HepG2 (cell line): ENCODE results near the gene CAMSAP1.

Source experiments
- TF ChIP-seq, protein P1 (sequence below): sonication (generic); formaldehyde crosslinking; IDR thresholded peaks from 2 replicates; pipeline ENCODE4 v1.4.0; 2020; ENCODE audit warnings: missing genetic modification reagents
- TF ChIP-seq, protein P2 (sequence below): sonication (generic); formaldehyde crosslinking; IDR thresholded peaks from 2 replicates; pipeline ENCODE4 v1.5.0; 2020; ENCODE audit warnings: mild to moderate bottlenecking, missing genetic modification reagents, moderate library complexity
- TF ChIP-seq, protein P3 (sequence below), 2 experiments: sonication (generic) in 1 of 2; formaldehyde crosslinking in 1 of 2; IDR thresholded peaks; 2 replicates each; pipeline versions ENCODE4 v1.4.0 to v1.6.1; 2018 to 2020; ENCODE audit warnings: missing genetic modification reagents in 2 of 2, borderline replicate concordance in 1 of 2, low read depth in 1 of 2, mild to moderate bottlenecking in 1 of 2, missing biosample characterization in 1 of 2
- TF ChIP-seq, protein P4 (sequence below): fragments of 450-650 bp; IDR thresholded peaks from 2 replicates; pipeline ENCODE4 v1.6.1; 2017; ENCODE audit warnings: mild to moderate bottlenecking

DNA sequence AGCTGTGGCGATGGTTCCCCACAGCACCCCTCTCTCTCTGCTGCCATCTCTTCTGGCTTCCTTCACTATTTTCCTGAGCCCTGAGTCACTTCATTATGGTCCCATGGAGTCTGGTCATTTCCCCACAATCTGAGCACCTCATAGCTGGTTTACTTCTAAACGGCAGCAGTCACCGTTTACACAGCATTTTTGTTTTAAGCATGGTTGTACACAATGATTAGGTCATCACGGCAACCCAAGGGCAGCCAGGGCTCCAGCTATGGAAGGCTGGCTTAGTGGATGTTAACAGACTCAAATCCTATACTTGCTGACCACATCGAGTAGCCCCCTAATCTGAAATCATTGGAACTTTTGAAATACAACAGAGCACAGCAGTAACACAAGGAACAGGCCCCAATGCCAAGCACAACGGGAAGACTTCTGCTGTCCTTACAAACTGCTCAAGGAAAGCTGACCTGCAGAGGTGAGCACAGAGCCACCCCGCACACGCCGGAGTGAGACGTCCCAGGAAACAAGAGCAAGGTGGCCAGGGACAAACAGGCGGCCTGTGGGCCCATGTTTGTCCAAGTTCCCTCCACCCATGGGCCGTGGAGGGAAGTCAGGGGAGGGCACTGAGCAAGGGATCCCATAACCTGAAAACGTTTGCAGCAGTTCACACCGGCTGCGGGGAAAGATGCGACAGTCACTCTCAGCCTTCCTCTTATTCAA, 22.9 kb downstream of the CAMSAP1 start:
- TF ChIP-seq, protein P1, sequence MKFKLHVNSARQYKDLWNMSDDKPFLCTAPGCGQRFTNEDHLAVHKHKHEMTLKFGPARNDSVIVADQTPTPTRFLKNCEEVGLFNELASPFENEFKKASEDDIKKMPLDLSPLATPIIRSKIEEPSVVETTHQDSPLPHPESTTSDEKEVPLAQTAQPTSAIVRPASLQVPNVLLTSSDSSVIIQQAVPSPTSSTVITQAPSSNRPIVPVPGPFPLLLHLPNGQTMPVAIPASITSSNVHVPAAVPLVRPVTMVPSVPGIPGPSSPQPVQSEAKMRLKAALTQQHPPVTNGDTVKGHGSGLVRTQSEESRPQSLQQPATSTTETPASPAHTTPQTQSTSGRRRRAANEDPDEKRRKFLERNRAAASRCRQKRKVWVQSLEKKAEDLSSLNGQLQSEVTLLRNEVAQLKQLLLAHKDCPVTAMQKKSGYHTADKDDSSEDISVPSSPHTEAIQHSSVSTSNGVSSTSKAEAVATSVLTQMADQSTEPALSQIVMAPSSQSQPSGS (CRISPR knock-in tag) = no peak
- TF ChIP-seq, protein P2, sequence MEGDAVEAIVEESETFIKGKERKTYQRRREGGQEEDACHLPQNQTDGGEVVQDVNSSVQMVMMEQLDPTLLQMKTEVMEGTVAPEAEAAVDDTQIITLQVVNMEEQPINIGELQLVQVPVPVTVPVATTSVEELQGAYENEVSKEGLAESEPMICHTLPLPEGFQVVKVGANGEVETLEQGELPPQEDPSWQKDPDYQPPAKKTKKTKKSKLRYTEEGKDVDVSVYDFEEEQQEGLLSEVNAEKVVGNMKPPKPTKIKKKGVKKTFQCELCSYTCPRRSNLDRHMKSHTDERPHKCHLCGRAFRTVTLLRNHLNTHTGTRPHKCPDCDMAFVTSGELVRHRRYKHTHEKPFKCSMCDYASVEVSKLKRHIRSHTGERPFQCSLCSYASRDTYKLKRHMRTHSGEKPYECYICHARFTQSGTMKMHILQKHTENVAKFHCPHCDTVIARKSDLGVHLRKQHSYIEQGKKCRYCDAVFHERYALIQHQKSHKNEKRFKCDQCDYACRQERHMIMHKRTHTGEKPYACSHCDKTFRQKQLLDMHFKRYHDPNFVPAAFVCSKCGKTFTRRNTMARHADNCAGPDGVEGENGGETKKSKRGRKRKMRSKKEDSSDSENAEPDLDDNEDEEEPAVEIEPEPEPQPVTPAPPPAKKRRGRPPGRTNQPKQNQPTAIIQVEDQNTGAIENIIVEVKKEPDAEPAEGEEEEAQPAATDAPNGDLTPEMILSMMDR (CRISPR knock-in tag) = no peak
- TF ChIP-seq, protein P3, sequence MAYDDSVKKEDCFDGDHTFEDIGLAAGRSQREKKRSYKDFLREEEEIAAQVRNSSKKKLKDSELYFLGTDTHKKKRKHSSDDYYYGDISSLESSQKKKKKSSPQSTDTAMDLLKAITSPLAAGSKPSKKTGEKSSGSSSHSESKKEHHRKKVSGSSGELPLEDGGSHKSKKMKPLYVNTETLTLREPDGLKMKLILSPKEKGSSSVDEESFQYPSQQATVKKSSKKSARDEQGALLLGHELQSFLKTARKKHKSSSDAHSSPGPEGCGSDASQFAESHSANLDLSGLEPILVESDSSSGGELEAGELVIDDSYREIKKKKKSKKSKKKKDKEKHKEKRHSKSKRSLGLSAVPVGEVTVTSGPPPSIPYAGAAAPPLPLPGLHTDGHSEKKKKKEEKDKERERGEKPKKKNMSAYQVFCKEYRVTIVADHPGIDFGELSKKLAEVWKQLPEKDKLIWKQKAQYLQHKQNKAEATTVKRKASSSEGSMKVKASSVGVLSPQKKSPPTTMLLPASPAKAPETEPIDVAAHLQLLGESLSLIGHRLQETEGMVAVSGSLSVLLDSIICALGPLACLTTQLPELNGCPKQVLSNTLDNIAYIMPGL (CRISPR knock-in tag; IDR thresholded peaks at IDR 0.05; ENCODE audit: borderline replicate concordance in 1 of 2, low read depth in 1 of 2) = no peak
- TF ChIP-seq, protein P4, sequence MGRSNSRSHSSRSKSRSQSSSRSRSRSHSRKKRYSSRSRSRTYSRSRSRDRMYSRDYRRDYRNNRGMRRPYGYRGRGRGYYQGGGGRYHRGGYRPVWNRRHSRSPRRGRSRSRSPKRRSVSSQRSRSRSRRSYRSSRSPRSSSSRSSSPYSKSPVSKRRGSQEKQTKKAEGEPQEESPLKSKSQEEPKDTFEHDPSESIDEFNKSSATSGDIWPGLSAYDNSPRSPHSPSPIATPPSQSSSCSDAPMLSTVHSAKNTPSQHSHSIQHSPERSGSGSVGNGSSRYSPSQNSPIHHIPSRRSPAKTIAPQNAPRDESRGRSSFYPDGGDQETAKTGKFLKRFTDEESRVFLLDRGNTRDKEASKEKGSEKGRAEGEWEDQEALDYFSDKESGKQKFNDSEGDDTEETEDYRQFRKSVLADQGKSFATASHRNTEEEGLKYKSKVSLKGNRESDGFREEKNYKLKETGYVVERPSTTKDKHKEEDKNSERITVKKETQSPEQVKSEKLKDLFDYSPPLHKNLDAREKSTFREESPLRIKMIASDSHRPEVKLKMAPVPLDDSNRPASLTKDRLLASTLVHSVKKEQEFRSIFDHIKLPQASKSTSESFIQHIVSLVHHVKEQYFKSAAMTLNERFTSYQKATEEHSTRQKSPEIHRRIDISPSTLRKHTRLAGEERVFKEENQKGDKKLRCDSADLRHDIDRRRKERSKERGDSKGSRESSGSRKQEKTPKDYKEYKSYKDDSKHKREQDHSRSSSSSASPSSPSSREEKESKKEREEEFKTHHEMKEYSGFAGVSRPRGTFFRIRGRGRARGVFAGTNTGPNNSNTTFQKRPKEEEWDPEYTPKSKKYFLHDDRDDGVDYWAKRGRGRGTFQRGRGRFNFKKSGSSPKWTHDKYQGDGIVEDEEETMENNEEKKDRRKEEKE = no peak
